Astrocyte of the cerebellum (primary cell): ENCODE measurements around the gene BRSK2.

Source experiments
- DNase-seq: peaks from one replicate; pipeline ENCODE4 v3.0.0-alpha.2; 2011; ENCODE audit warnings: low read depth
- H3K4me3 ChIP-seq: 2 replicates; pipeline ENCODE4 v1.5.1; 2011; ENCODE audit warnings: mild to moderate bottlenecking, low read depth, low read length, moderate library complexity
- CTCF ChIP-seq: IDR thresholded peaks from 2 replicates; pipeline ENCODE4 v1.5.1; 2012; ENCODE audit warnings: low read length, low read depth, moderate library complexity, mild to moderate bottlenecking; ENCODE audit errors: missing control alignments
- in situ Hi-C: cut with HindIII; loops from 2 replicates; pipeline ENCODE4 v1.10.0; 2017; ENCODE audit warnings: low sequenced_read_pairs

BRSK2 gene

GRCh38 chr11:1400317-1401170 lies 10.8 kb downstream of the BRSK2 start:
- no peak for TF ChIP-seq CTCF
- in situ Hi-C loops = no loop called here
- H3K4me3 ChIP-seq = no peak overlapping the region
- no peak for DNase-seq

- no peak overlapping the region for H3K4me3 ChIP-seq
- no peak for DNase-seq
- in situ Hi-C loops = no loop called here
- no peak for TF ChIP-seq CTCF
Observed at GRCh38 chr11:1401171-1401445, 11.4 kb downstream of the BRSK2 start.

GRCh38 chr11:1401656-1402221 lies 12.0 kb downstream of the BRSK2 start:
- TF ChIP-seq CTCF = peak; percentile 5
- peak; percentile 24 for DNase-seq
- in situ Hi-C loops = no loop called here
- H3K4me3 ChIP-seq = no peak overlapping the region

- no peak for DNase-seq
- in situ Hi-C loops = no loop called here
- H3K4me3 ChIP-seq = no peak overlapping the region
- no peak for TF ChIP-seq CTCF
Observed at GRCh38 chr11:1402355-1403077, 12.8 kb downstream of the BRSK2 start.

- no peak for DNase-seq
- TF ChIP-seq CTCF = no peak
- in situ Hi-C loops = no loop called here
- H3K4me3 ChIP-seq = no peak overlapping the region
Observed at GRCh38 chr11:1403078-1403620, 13.4 kb downstream of the BRSK2 start.

GRCh38 chr11:1403721-1404460 lies 14.2 kb downstream of the BRSK2 start:
- in situ Hi-C loops = no loop called here
- no peak overlapping the region for H3K4me3 ChIP-seq
- TF ChIP-seq CTCF = no peak
- DNase-seq = no peak
